Measurements from ENCODE around the gene ALCAM. TPM values are rescaled to one million over a fixed set of nuclear protein-coding genes. Genes with fewer than 3 reads are reported as not detected.

ALCAM gene
- total RNA-seq, 2 experiments from 2014 or later: 20.9 to 21.7 TPM

DNA sequence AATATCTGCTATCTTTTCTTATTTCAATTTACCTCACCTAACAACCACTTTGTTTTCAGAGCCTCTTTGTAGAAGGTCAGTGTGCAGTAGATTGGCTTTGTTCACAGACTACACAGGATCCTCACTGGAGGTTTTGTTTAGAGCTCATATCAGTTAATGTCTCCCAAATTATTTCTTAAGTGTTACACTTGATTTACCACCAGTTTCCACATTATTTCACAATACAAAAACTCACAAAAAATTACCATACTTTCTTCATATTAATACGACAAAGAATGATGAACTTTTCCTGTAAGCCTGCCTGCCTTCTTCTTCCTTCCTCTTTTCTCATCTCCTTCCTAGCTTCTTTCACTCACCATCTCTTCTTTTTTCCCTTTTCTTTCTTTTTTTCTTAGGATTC lies 133.3 kb downstream of the ALCAM start:
- no peaks in the 10 kb centered on the region for H3K27me3 Mint-ChIP-seq
- H3K9me3 Mint-ChIP-seq: no peaks in the 10 kb centered on the region
- no peak overlapping the region for H3K27ac Mint-ChIP-seq
- no peaks in the 10 kb centered on the region for H3K36me3 Mint-ChIP-seq
- DNase-seq: no peak
- H3K4me1 Mint-ChIP-seq: no peaks in the 10 kb centered on the region
- no peak overlapping the region for H3K4me3 Mint-ChIP-seq

- DNase-seq: no peak
- Mint-ChIP-seq H3K9me3 (no peaks in the 10 kb centered on the region), H3K27me3 (no peaks in the 10 kb centered on the region), H3K27ac (no peak overlapping the region), H3K4me3 (no peak overlapping the region), H3K36me3 (no peaks in the 10 kb centered on the region), H3K4me1 (no peaks in the 10 kb centered on the region)
Observed at GRCh38 chr3:105502333-105502732, 135.6 kb downstream of the ALCAM start.

- H3K36me3 Mint-ChIP-seq: no peaks in the 10 kb centered on the region
- H3K9me3 Mint-ChIP-seq: no peaks in the 10 kb centered on the region
- no peaks in the 10 kb centered on the region for H3K4me1 Mint-ChIP-seq
- no peak overlapping the region for H3K4me3 Mint-ChIP-seq
- no peaks in the 10 kb centered on the region for H3K27me3 Mint-ChIP-seq
- no peak overlapping the region for H3K27ac Mint-ChIP-seq
- DNase-seq: no peak
Observed at GRCh38 chr3:105503191-105503593, 136.5 kb downstream of the ALCAM start.

DNA sequence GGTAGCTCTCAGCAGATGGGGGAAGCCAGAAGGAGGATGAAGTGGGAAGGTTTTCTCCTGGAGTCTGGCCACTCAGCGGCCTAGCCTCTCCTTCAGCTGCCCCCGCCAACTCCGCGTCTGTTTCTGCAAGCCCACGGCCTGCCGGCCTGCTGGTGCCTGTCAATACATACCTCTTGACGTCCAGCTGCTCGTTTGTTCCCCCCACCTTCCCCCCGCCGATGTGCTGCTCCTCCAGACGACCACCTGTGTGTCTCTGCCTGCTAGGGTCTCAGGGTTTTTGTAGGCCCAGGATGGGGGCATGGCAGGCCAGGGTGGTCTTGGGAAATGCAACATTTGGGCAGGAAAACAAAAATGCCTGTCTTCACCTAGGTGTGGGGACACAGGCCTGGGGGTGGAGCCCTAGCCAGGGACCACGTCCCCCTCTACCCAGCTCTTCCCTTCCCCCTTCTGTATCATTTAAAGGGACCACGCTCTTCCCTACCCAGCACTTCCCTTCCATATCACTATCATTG lies 137.8 kb downstream of the ALCAM start:
- Mint-ChIP-seq H3K27ac (no peak overlapping the region), H3K9me3 (no peaks in the 10 kb centered on the region), H3K4me1 (no peaks in the 10 kb centered on the region), H3K4me3 (no peak overlapping the region), H3K36me3 (no peaks in the 10 kb centered on the region), H3K27me3 (no peaks in the 10 kb centered on the region)
- no peak for DNase-seq

DNA sequence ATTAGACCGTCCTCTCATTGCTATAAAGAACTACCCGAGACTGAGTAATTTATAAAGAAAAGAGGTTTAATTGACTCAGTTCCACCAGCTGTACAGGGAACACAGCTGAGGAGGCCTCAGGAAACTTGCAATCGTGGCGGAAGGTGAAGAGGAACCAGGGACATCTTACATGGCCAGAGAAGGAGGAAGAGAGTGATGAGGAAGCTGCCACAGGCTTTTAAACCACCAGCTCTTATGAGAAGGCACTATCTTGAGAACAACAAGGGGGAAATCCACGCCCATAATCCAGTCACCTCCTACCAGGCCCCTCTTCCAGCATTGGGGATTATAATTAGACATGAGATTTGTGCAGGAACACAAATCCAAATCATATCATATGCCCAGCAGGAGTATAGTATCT lies 138.5 kb downstream of the ALCAM start:
- H3K27ac Mint-ChIP-seq: no peak overlapping the region
- no peaks in the 10 kb centered on the region for H3K36me3 Mint-ChIP-seq

DNA sequence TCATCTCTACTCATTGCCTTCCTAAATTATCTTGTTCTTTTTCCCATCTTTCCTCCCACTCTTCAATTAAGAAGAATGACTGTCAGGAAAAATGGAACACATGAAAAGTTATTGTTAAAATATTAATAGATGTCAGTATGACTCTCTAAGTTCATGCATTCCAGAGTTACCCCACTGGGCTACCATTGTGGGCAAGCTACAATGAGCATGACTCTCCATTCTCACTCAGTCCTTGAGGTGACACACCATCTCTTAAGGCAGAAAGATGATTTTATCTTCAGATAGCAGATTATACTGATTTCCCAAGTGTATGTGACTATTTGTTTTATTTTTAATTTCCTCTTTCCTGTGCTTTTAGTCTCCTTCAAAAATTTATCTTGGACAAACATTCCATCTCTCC lies 144.3 kb downstream of the ALCAM start:
- Mint-ChIP-seq H3K27ac (no peak overlapping the region), H3K9me3 (no peaks in the 10 kb centered on the region), H3K4me1 (no peaks in the 10 kb centered on the region)

More for the DNA sequence above, 138.5 kb downstream of the ALCAM start:
- DNase-seq: no peak
- Mint-ChIP-seq H3K27me3 (no peaks in the 10 kb centered on the region), H3K4me1 (no peaks in the 10 kb centered on the region), H3K4me3 (no peak overlapping the region), H3K9me3 (no peaks in the 10 kb centered on the region)

DNA sequence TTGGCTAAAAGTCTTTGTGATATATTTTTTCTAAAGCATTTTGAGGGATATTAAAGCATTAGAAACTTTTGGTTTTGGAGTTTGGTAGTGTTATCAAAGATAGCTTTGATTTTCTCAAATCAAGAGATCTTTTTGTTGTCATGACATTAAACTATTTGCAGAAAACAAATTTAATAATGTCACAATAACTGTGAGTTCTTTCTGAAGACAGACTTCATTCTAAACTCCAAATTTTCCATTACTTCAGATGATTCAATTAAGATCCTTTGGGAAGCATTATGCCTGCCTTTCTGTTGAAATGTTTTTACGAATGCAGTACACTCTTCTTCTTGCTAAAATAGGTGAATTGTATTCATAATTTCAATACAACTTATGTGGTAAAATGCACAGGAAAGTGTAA lies 145.4 kb downstream of the ALCAM start:
- Mint-ChIP-seq H3K36me3 (no peaks in the 10 kb centered on the region), H3K27ac (no peak overlapping the region), H3K9me3 (no peaks in the 10 kb centered on the region), H3K4me1 (no peaks in the 10 kb centered on the region), H3K27me3 (no peaks in the 10 kb centered on the region), H3K4me3 (no peak overlapping the region)
- DNase-seq: no peak

More for the DNA sequence above, 144.3 kb downstream of the ALCAM start:
- Mint-ChIP-seq H3K27me3 (no peaks in the 10 kb centered on the region), H3K4me3 (no peak overlapping the region), H3K36me3 (no peaks in the 10 kb centered on the region)
- DNase-seq: no peak

DNA sequence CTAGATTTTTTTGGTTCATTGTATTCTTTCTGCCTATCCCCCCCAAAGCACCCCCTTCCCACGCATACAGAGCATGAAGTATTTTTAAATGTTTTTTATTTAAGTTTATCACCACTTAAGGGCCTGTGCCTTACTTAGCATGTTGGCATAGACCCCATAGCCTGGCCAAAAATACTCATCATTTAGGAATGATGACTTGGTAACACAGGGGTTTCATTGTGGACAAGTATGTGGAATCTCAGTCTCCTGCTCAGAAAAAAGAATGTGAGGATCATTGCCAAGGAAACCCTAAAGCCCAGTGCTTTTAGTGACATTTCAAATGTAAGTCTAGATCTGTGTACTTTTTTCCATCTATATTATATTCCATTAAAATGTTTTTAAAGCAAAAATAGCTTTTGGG lies 146.3 kb downstream of the ALCAM start:
- no peaks in the 10 kb centered on the region for H3K36me3 Mint-ChIP-seq
- no peaks in the 10 kb centered on the region for H3K4me1 Mint-ChIP-seq
- DNase-seq: no peak
- no peak overlapping the region for H3K4me3 Mint-ChIP-seq
- no peaks in the 10 kb centered on the region for H3K27me3 Mint-ChIP-seq
- no peak overlapping the region for H3K27ac Mint-ChIP-seq
- H3K9me3 Mint-ChIP-seq: no peaks in the 10 kb centered on the region

DNA sequence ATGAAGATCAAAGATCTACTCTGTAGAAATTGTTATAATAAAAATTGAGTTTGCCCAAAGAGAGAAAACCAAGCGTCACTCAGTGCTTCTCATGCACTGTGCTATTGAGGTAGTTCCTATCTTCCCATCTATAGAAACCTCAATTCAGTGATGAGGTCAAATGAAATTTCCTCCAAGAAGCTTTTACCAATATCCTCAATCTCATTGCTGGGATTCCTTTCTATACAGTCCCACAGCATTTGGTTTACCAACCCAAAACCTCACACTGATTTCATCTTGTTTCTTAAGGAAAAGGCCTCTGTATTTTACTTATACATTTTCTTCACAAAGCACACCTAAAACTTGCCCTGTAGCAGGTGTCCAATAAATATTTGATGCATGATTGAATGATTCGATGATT lies 147.2 kb downstream of the ALCAM start:
- H3K4me3 Mint-ChIP-seq: no peak overlapping the region
- no peaks in the 10 kb centered on the region for H3K36me3 Mint-ChIP-seq
- no peak for DNase-seq
- no peak overlapping the region for H3K27ac Mint-ChIP-seq
- no peaks in the 10 kb centered on the region for H3K27me3 Mint-ChIP-seq
- H3K9me3 Mint-ChIP-seq: no peaks in the 10 kb centered on the region
- H3K4me1 Mint-ChIP-seq: peaks cover 2% of the 10 kb centered on the region

DNA sequence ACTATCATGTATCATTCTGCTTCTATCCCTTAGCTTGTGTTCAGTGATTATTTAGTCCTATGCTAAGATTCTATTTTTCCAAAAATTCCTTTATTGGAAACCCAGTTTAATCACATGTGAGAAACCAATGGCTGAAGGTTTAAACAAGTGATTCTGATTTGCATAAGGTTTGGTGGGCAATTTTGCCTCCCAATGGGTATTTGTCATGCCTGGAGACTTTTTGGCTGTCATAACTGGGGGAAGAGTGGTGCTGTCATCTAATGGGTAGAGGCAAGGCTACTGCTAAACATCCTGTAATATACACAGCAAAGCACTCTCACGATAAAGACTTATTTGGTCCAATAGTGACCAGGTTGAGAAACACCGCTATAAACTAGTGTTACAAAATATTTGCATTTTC lies 148.7 kb downstream of the ALCAM start:
- no peak overlapping the region for H3K4me3 Mint-ChIP-seq
- DNase-seq: no peak
- no peaks in the 10 kb centered on the region for H3K27me3 Mint-ChIP-seq
- no peak overlapping the region for H3K27ac Mint-ChIP-seq
- no peaks in the 10 kb centered on the region for H3K9me3 Mint-ChIP-seq
- H3K4me1 Mint-ChIP-seq: peaks cover 2% of the 10 kb centered on the region
- no peaks in the 10 kb centered on the region for H3K36me3 Mint-ChIP-seq

DNA sequence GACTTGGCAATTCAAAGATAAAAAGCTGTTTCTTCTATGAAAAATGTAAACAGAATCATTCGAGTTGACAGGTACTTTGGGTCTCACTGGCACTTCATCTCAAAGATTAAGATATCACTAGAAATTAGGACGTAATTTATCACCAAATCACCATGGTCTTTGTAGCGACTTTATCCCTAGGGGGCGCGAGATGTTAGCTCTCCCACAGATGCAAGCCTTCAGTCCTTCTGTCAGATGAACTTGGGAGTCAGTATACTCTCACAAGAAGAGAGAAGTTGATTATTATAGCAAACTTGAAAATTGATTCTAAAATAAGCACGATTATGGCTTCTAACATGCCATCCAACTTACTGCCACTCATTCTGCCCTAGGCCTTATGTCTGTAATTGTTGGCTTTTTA lies 150.3 kb downstream of the ALCAM start:
- DNase-seq: no peak
- Mint-ChIP-seq H3K4me1 (peaks cover 2% of the 10 kb centered on the region), H3K36me3 (peaks cover 1% of the 10 kb centered on the region), H3K4me3 (no peak overlapping the region), H3K27ac (no peak overlapping the region), H3K27me3 (no peaks in the 10 kb centered on the region), H3K9me3 (no peaks in the 10 kb centered on the region)

DNA sequence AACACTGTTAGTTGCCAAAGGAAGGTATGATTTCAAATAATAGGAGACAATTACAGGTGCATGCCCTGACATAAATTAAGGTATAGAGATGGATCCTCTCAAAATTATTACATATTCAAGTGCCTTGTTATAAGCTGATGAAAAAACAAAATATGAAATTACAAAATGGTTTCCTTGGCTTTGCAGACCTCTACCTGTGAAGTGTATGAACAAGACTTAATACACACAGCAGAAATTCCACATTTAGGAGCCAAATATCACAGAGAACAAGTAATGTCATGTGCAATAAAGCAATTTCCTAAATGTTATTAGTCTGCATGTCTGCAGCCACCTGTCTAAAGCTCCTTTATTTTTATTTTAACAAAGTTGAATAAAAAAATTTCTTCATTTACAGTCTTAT lies 151.5 kb downstream of the ALCAM start:
- Mint-ChIP-seq H3K9me3 (no peaks in the 10 kb centered on the region), H3K27me3 (no peaks in the 10 kb centered on the region), H3K36me3 (peaks cover 1% of the 10 kb centered on the region)

DNA sequence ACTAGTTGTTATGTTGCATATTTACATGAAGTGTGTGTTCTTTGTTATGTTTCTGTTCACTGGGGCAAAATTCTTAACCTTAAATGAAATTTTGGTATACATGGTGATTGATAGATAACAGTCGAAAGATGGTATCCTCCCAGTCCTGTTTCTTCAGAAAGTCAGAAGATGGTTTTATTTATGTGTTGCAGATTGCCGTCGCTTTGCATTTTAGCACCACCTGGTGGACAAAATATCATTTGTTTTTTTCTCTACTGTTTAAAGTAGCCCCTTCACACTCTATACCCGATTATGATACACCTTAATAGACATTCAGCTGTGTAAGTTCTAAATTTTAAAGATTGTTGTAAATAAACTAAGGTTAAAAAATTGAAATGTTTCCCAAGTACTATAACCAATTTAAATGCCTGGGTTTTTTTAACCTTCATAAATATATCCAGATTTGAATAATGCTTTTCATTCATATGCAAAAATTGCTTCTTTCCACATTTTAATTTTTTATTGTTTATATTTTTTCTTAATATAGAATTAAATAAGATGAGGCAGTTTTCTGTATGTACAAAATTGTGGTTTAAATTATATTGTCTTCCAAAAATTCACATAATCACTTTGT lies 152.2 kb downstream of the ALCAM start:
- H3K4me1 Mint-ChIP-seq: peaks cover 2% of the 10 kb centered on the region
- no peaks in the 10 kb centered on the region for H3K27me3 Mint-ChIP-seq
- DNase-seq: no peak

More for the DNA sequence above, 151.5 kb downstream of the ALCAM start:
- no peak for DNase-seq
- Mint-ChIP-seq H3K27ac (no peak overlapping the region), H3K4me3 (no peak overlapping the region), H3K4me1 (peaks cover 2% of the 10 kb centered on the region)

GRCh38 chr3:105521770-105522169 lies 155.1 kb downstream of the ALCAM start:
- no peak for DNase-seq
- no peaks in the 10 kb centered on the region for H3K27me3 Mint-ChIP-seq
- H3K9me3 Mint-ChIP-seq: no peaks in the 10 kb centered on the region
- H3K4me3 Mint-ChIP-seq: no peak overlapping the region
- H3K4me1 Mint-ChIP-seq: peaks cover 2% of the 10 kb centered on the region
- peaks cover 1% of the 10 kb centered on the region for H3K36me3 Mint-ChIP-seq
- no peak overlapping the region for H3K27ac Mint-ChIP-seq

More for the DNA sequence above, 152.2 kb downstream of the ALCAM start:
- Mint-ChIP-seq H3K27ac (no peak overlapping the region), H3K9me3 (no peaks in the 10 kb centered on the region), H3K36me3 (peaks cover 1% of the 10 kb centered on the region), H3K4me3 (no peak overlapping the region)

DNA sequence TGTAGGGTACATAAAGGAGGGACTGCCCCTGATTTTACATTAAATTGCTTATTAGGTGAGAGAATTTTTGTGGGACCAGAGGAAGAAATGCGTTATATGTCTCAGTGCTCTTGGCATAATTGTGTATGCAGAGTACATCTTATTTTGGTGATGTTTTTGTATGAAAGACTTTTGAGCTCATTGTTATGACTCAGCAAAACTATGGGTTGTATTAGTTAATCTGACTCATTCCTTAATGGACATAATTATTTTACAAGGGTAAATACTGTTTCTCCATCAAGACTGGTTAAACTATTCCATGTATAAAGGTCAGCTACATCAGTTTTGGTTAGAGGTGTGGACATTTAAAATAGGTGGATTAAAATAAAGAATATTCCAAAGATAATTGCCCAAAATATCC lies 156.8 kb downstream of the ALCAM start:
- H3K27me3 Mint-ChIP-seq: no peaks in the 10 kb centered on the region
- no peaks in the 10 kb centered on the region for H3K9me3 Mint-ChIP-seq
- no peak overlapping the region for H3K27ac Mint-ChIP-seq
- H3K36me3 Mint-ChIP-seq: peaks cover 4% of the 10 kb centered on the region
- no peak overlapping the region for H3K4me3 Mint-ChIP-seq
- peaks cover 12% of the 10 kb centered on the region for H3K4me1 Mint-ChIP-seq
- no peak for DNase-seq

- Mint-ChIP-seq H3K27ac (no peak overlapping the region), H3K9me3 (no peaks in the 10 kb centered on the region), H3K36me3 (peaks cover 3% of the 10 kb centered on the region), H3K4me3 (no peak overlapping the region), H3K27me3 (no peaks in the 10 kb centered on the region), H3K4me1 (peaks cover 9% of the 10 kb centered on the region)
- no peak for DNase-seq
Observed at GRCh38 chr3:105525531-105525930, 158.8 kb downstream of the ALCAM start.
